Keratinocyte (primary cell): ENCODE results near the gene HSF5. TPM values are rescaled to one million over a fixed set of nuclear protein-coding genes. Genes with fewer than 3 reads are reported as not detected.

Source experiments
- DNase-seq: peaks from one replicate; pipeline ENCODE4 v3.0.0-alpha.2; 2011; ENCODE audit warnings: low read depth, missing footprints, low spot score
- FAIRE-seq: peaks from 2 replicates; lab custom pipeline; 2011; peaks lifted over from hg19 to GRCh38; lab: Jason Lieb, UNC
- H2AFZ ChIP-seq: 2 replicates; pipeline ENCODE4 v1.6.0; 2012; ENCODE audit warnings: low read length, control low read depth, inconsistent platforms; ENCODE audit not compliant: control insufficient read depth
- H3K27ac ChIP-seq: 2 replicates; pipeline ENCODE4 v1.5.1; 2011; ENCODE audit warnings: low read length; ENCODE audit not compliant: control insufficient read depth, insufficient read depth
- H3K27me3 ChIP-seq: 3 replicates; pipeline ENCODE4 v1.6.0; 2011; ENCODE audit warnings: low read length; ENCODE audit not compliant: control insufficient read depth, insufficient read depth; ENCODE audit errors: extremely low read depth
- H3K36me3 ChIP-seq, 2 experiments: 2 replicates in 1 of 2; 3 replicates in 1 of 2; pipeline ENCODE4 v1.5.1; 2011; ENCODE audit warnings: low read length in 2 of 2, mild to moderate bottlenecking in 1 of 2; ENCODE audit not compliant: control insufficient read depth in 2 of 2, insufficient read depth in 2 of 2; ENCODE audit errors: extremely low read depth in 1 of 2
- H3K4me1 ChIP-seq: 3 replicates; pipeline ENCODE4 v1.5.1; 2011; ENCODE audit warnings: low read length; ENCODE audit not compliant: control insufficient read depth, insufficient read depth; ENCODE audit errors: extremely low read depth
- H3K4me2 ChIP-seq: 3 replicates; pipeline ENCODE4 v1.6.0; 2011; ENCODE audit warnings: low read depth, low read length; ENCODE audit not compliant: control insufficient read depth, insufficient read depth; ENCODE audit errors: extremely low read depth
- H3K4me3 ChIP-seq, 3 experiments: fragments of 200-600 bp in 1 of 3; sonication (generic) in 1 of 3; 2 replicates in 2 of 3; 3 replicates in 1 of 3; pipeline ENCODE4 v1.5.1; 2011 to 2016; ENCODE audit warnings: low read length in 3 of 3, mild to moderate bottlenecking in 3 of 3, control low read depth in 2 of 3, inconsistent platforms in 1 of 3, low read depth in 1 of 3, mixed read lengths in 1 of 3, mixed run types in 1 of 3, moderate library complexity in 1 of 3; ENCODE audit not compliant: control insufficient read depth in 2 of 3, insufficient read depth in 2 of 3; ENCODE audit errors: extremely low read depth in 1 of 3
- H3K79me2 ChIP-seq: 2 replicates; pipeline ENCODE4 v1.6.0; 2012; ENCODE audit warnings: low read length; ENCODE audit not compliant: control insufficient read depth, insufficient read depth
- H3K9ac ChIP-seq: 3 replicates; pipeline ENCODE4 v1.6.0; 2011; ENCODE audit warnings: low read length; ENCODE audit not compliant: control insufficient read depth, insufficient read depth; ENCODE audit errors: extremely low read depth
- H3K9me1 ChIP-seq: 3 replicates; pipeline ENCODE4 v1.6.0; 2011; ENCODE audit warnings: low read length; ENCODE audit not compliant: control insufficient read depth, insufficient read depth; ENCODE audit errors: extremely low read depth
- H3K9me3 ChIP-seq: 2 replicates; pipeline ENCODE4 v1.5.1; 2012; ENCODE audit warnings: low read depth, low read length; ENCODE audit not compliant: control insufficient read depth
- H4K20me1 ChIP-seq: 3 replicates; pipeline ENCODE4 v1.6.0; 2011; ENCODE audit warnings: low read length; ENCODE audit not compliant: control insufficient read depth, insufficient read depth; ENCODE audit errors: extremely low read depth
- CTCF ChIP-seq, 3 experiments: IDR thresholded peaks in 1 of 3; conservative IDR thresholded peaks in 1 of 3; optimal IDR thresholded peaks in 1 of 3; 2 replicates in 2 of 3; 3 replicates in 1 of 3; pipeline versions ENCODE3 to v1.5.1; 2011; ENCODE audit warnings: low read length in 3 of 3, mild to moderate bottlenecking in 3 of 3, moderate library complexity in 2 of 3, control low read depth in 1 of 3, inconsistent platforms in 1 of 3; ENCODE audit not compliant: insufficient read depth in 2 of 3; ENCODE audit errors: extremely low read depth in 1 of 3
- EZH2 ChIP-seq: IDR thresholded peaks from one replicate; pipeline ENCODE4 v1.6.1; 2012; ENCODE audit warnings: inconsistent platforms, mild to moderate bottlenecking, low read length, moderate library complexity
- dilution Hi-C: fragments of 300-500 bp; cut with MboI; formaldehyde crosslinking; loops from one replicate; pipeline ENCODE4 v1.7.0; 2020; ENCODE audit warnings: low sequenced_read_pairs; ENCODE audit not compliant: extremely low pct_ligation_motif_present
- polyA plus RNA-seq, 5 experiments: library from polyadenylated mRNA; depleted of rRNA in 3 of 5; stranded (reverse) in 3 of 5; stranded (forward) in 1 of 5; unstranded in 1 of 5; fragments of >200 nt; gene quantifications; 1 replicate in 1 of 5; 2 replicates in 3 of 5; 3 replicates in 1 of 5; pipeline versions ENCODE4 v1.2.1 to v1.2.3, GENCODE V29; 2011 to 2012; ENCODE audit warnings: missing spikeins in 2 of 5, low read depth in 1 of 5, low replicate concordance in 1 of 5

HSF5 gene
- polyA plus RNA-seq, 1 donor (not counting 4 experiments of a cell fraction or from before 2014, with no cell fraction given), result 0.01 TPM

- Histone ChIP-seq H3K79me2 (peaks cover 46% of the 10 kb centered on the region), H3K36me3 (peaks cover 0 to 1% of the 10 kb centered on the region in 2 experiments), H3K27ac (no peak overlapping the region)
Measured at GRCh38 chr17:58382872-58383242, 105.4 kb downstream of the HSF5 start.

GRCh38 chr17:58382108-58382871, 105.9 kb downstream of the HSF5 start:
- no peak overlapping the region for H3K27ac ChIP-seq
- H3K9me1 ChIP-seq, result no peaks in the 10 kb centered on the region
- no peak overlapping the region for H3K9ac ChIP-seq
- peaks cover 46% of the 10 kb centered on the region for H3K79me2 ChIP-seq
- dilution Hi-C loops, result no loop called here
- peaks cover 5% of the 10 kb centered on the region for H4K20me1 ChIP-seq
- no peak overlapping the region for H3K4me3 ChIP-seq
- DNase-seq (no peak), FAIRE-seq (peak; percentile 49)
- no peaks in the 10 kb centered on the region for H3K9me3 ChIP-seq
- H3K36me3 ChIP-seq, result peaks cover 0 to 1% of the 10 kb centered on the region in 2 experiments
- no peaks in the 10 kb centered on the region for H3K27me3 ChIP-seq
- H3K4me1 ChIP-seq, result peaks cover 27% of the 10 kb centered on the region
- TF ChIP-seq EZH2 (no peak), CTCF (optimal IDR thresholded peaks at IDR 0.05 in 1 of 3, IDR thresholded peaks at IDR 0.05 in 1 of 3, conservative IDR thresholded peaks at IDR 0.05 in 1 of 3; ENCODE audit: extremely low read depth in 1 of 3, insufficient read depth in 2 of 3, low read length in 3 of 3) (no peak)
- H3K4me2 ChIP-seq, result no peak overlapping the region
- no peak overlapping the region for H2AFZ ChIP-seq

More at GRCh38 chr17:58382872-58383242, 105.4 kb downstream of the HSF5 start:
- peaks cover 22% of the 10 kb centered on the region for H3K4me1 ChIP-seq
- no peak overlapping the region for H3K4me2 ChIP-seq
- DNase-seq (no peak), FAIRE-seq (no peak)
- H3K4me3 ChIP-seq, result no peak overlapping the region
- no peaks in the 10 kb centered on the region for H3K9me3 ChIP-seq
- H3K9ac ChIP-seq, result no peak overlapping the region
- dilution Hi-C loops, result no loop called here
- TF ChIP-seq EZH2 (no peak), CTCF (optimal IDR thresholded peaks at IDR 0.05 in 1 of 3, IDR thresholded peaks at IDR 0.05 in 1 of 3, conservative IDR thresholded peaks at IDR 0.05 in 1 of 3; ENCODE audit: extremely low read depth in 1 of 3, insufficient read depth in 2 of 3, low read length in 3 of 3) (no peak)
- no peak overlapping the region for H2AFZ ChIP-seq
- H3K27me3 ChIP-seq, result no peaks in the 10 kb centered on the region
- peaks cover 2% of the 10 kb centered on the region for H4K20me1 ChIP-seq
- no peaks in the 10 kb centered on the region for H3K9me1 ChIP-seq
